GM04503 (cell line): Measurements from ENCODE around the gene SLIT3.

Experiments
- DNase-seq: peaks from one replicate; pipeline ENCODE4 v3.0.0-alpha.2; 2012; ENCODE audit warnings: low read depth

The SLIT3 gene

DNA sequence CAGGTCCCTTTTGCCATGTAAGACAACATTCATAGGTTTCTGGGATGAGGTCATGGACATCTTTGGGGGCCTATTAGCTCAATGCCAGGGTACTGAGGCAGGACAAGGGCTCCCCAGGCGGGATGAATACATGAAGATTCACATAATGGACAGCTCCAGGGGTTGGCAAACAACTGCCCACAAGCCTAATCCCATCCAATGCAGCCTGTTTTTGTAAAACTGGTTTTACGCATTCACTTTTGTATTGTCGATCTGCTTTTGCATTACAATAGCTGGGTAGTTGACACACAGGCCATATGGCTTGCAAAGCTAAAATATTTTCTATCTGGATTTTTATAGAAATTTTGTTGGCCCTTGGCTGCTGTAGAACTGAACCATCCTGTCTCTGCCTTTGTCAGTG, 473.3 kb downstream of the SLIT3 start:
- DNase-seq: no peak

GRCh38 chr5:168826246-168826725, 474.7 kb downstream of the SLIT3 start:
- no peak for DNase-seq

DNA sequence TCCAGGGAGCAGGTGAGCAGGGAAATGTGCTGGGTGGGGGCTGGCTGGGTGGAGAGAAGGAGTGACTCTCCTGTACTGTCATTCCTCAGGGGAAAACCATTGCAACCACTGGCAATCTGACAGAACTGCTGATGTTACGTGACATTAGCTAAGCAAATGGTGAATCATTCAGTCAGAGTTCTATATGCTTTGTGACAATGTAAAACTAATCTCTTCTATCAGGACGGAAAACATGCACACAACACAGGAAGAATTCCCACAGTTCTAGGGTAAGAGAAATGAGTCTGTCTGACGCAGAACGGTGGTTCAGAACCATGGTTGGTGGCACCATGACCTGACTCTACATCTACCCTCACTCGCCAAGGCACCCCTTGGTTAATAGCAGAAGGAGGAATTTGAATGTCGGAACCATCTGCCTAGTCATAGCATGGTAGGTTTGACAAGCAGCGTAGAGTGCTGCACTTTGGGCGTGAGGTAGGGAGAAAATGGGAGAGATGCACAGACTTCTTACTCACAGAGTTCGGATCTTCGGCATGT, 478.1 kb downstream of the SLIT3 start:
- peak; percentile 11 for DNase-seq

DNA sequence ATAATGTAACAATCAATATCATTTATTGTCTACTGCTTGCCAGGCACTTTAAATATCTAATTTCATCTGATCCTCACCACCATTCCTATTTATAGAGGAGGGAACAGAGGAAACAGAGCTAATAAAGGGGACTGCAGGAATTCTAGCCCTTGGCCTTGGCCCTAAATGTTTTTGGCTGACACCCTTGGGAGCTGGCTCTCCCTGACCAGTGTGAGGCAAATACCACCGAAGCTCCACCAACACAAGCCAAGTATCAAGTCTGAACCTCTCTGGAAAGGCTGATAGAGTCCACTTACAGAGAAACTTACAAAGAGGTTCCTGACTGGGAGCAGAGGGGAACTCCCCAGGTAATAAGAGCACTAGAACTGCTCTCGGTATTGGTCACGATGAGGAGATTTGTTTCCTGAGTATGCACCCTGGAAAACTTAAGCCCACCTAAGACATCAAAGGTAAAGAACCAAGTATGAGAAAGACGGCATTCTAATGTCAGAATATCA, 478.6 kb downstream of the SLIT3 start:
- no peak for DNase-seq

GRCh38 chr5:168820874-168821273, 480.1 kb downstream of the SLIT3 start:
- no peak for DNase-seq

DNA sequence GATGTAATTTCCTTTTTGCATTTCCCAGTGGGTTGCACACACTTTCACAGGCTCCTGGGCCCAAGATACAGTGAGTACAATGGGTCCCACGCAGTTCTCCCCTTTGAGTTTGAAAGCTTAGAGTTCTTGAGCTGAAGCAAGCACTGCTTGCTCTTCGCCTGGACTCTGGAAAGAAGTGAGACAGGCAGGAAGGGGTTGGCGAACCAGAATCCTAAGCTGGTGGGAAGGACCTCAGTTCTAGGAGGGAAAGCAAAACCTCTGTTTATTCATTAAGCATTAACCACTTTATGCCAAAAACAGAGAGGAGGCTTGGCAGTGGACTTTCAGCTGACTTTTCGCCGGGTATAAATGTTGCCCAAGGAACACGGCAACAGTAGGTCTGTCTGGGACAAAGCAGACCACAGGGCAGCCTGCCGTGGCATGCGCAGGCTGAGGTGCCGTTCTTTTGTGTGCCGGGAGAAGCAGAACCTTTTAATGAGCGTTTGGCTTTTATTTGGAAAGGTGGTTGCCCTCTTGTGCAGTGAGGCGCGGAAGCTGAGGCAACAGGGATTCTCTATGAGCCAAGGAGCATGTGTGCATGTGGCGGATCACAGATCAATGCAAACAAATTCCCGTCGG, 481.8 kb downstream of the SLIT3 start:
- DNase-seq: no peak

DNA sequence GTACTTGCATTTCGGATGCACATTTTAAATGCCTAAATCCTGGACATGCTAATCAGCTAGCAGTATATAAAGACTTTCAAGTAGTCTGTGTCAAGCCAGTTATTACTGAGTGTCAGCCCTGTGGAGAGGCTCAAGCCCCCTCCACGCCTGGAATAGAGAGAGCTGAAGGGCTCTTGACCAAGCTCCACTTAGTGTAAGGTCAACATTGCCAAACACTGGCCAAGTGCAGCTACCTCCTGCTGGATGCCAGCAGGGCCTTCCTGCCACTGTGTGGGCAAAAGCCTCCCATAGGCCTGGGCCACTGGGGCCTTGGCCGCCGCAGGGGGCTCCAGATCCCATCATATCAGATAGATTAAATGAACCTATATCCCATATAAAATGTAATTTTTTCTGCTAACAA, 482.4 kb downstream of the SLIT3 start:
- DNase-seq: no peak

GRCh38 chr5:168817591-168817990, 483.3 kb downstream of the SLIT3 start:
- DNase-seq: no peak

DNA sequence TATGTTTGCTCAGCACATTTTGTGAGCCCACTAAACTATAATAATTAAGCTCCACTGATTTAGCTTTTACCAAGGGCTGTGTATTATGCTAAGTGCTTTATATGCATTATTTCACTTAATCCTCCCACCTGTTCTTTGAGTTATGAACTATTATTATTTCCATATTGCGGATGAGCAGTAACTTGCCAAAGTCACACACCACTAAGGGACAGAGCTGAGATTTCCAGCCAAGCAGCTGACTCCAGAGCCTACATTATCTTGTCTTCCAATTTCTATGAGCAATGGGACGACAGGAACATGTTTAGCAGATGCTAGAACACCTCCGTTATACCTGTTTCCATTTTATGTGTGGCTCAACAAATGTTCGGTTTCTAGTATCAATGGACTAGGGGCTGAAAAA, 484.3 kb downstream of the SLIT3 start:
- DNase-seq: no peak

DNA sequence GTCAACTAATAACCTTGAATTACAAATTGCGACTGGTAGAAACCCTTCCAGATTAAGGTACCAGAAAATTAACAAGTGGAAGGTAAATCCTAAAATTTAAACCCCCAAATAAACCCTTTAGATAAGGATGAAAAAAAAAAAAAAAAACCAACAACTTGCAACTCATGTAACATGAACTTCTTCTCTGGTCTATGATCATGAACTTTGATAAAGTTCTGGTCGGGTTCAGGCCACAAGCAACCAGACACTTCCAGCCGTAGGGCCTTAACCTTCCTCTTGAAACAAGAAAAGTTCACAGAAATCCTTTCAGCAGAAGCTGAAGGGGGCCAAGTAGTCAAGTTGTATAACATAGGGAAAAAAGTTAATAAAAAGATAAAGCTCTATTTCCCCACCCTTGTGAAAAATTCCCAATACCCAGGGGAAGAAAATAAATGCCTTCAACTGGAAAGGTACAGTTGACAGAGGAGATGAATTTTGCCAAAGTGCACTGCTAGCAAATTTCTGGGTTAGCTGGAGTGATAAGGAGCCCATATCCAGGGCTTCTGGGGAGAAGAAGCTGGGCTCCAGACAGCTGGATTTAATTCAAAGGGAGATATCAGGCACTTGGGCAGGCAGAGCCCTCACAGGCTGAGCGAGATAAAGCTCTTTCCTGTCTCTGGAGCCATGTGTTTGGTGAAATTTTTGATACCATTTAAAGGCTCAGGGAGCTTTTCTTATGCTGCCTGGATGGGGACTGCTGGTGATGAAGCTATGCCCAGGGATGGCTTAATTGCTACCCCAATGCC, 487.6 kb downstream of the SLIT3 start:
- DNase-seq: no peak

- no peak for DNase-seq
Observed at GRCh38 chr5:168810641-168811040, 490.3 kb downstream of the SLIT3 start.

GRCh38 chr5:168809218-168809617, 491.7 kb downstream of the SLIT3 start:
- DNase-seq: no peak

GRCh38 chr5:168808051-168808616, 492.8 kb downstream of the SLIT3 start:
- DNase-seq: no peak

- DNase-seq: no peak
Observed at GRCh38 chr5:168807287-168807686, 493.7 kb downstream of the SLIT3 start.

GRCh38 chr5:168803541-168803940, 497.4 kb downstream of the SLIT3 start:
- no peak for DNase-seq

DNA sequence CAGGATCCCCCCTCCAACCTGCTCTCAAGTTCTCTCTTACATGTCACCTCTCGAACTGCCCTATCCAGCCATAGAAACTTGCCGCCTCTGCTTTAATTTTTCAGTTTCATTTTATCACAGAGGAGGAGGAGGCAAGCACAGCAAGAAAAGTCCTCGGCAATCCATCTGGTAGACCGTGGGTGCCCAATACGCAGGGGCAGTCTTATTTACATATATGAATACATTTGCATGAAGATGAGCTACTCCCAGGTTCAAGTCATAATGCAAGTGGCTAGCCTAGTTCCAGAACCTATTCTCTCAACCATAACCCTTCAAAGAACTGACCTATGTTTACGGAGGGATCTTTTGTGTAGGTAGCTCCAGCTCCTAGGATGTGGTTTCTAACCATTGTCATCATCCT, 498.6 kb downstream of the SLIT3 start:
- DNase-seq: no peak

DNA sequence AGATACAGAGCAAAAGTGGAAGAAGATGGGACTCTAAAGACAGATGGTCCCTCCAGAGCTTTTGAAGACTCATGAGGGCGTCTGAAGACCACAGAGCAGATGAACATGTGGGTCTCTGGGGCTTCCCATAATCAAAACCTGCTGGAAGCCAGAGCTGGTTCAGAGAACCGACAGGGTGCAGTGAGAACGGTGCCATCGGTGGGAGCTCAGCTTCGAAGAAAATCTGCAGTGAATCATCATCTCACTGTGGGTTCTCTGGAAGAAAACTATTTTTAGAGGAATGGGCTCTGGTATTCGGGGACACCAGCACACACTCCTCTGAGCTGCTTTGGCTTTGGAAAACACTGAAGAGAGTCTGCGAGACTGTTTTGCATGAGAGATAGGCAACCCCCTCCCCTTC, 499.4 kb downstream of the SLIT3 start:
- no peak for DNase-seq

DNA sequence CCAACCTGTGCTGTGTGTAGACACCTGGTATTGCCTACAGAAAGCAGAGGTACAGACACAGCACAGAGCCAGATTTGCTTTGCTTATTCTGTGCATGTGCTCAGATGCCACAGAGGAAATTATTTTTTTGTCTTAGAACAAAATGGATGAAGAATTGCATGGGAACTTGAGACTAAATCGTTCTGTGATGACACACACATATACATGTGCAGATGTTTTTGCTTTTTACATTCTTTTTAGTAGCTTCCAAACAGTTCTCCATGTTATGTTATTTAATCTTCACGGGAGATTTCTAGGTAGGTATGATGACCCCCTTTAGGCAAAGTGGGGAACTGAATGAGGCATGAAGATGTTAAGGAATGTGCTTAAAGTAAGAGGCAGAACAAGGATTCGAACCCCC, 500.2 kb downstream of the SLIT3 start:
- no peak for DNase-seq

- DNase-seq: no peak
Observed at GRCh38 chr5:168798065-168799023, 502.6 kb downstream of the SLIT3 start.

GRCh38 chr5:168796593-168797580, 504.1 kb downstream of the SLIT3 start:
- no peak for DNase-seq
